Measurements from ENCODE around the gene FOXC2.

The FOXC2 gene

DNA sequence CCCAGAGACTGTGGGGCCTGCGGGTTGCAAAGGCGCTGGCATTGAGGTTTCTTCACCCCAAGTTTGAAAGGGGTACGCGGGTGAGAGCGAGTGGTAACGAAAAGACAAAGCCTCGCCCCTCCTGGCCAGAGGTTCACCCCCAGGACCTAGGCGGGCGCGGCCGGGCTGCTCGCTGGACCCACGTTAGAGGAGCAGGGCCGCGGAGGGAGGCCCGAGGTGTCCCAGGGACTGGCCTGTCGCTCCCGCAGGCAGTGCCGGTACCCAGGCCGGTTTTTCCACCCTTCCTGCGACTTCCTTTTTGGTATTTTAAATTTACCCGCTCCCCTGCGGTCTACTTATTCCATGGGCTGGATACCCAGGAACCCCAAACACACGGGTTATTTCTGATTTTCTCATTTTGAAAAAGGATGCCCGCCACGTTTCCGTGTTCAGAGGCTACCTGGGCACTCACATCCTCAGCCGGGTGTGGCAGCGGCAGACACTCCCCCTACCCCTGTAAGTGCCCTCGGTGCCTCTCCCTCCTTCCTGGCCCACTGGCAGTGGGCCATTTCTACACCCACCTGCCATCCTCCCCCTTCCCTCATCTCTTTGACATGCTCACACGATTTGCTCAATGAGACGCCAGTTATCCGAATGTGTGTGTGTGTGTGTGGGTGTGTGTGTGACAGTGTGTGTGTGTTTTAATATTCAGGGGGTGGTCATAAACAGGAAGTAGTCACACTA lies 10.1 kb downstream of the FOXC2 start (continued):
- TF ChIP-seq ZNF565 (CRISPR knock-in tag; conservative IDR thresholded peaks at IDR 0.05; ENCODE audit: low read depth): no peak

DNA sequence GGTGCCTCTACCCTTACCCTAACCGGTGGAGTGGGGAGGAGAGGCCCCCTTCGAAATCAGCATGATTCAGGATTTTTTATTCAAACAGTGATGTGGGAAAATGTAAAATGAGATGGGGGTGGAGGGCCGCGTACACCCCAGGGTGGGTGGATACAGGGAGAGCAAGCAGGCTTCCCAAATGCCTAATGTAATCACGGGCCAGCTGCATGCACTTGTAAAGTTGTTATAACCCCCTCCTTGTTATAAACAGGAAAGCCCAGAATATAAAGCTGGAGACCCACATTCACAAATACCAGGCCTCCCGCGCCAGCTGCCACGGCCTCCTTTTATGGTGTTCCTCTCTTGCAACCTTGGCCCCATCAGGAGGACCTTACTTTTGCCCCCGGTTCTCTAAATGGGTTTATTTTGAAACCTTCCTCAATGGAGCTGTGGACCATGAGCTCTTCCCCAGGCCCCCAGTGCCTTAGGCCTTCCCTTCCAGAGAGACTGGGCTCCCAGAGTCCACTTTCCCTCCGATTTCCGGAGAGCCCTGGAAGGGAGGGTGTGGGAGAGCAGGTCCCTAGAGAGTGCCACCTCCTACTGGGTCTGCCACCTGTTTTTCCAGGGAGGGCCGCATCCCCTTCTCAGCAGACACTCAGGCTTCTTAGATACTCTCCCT lies 10.8 kb downstream of the FOXC2 start:
- TF ChIP-seq TOX (CRISPR knock-in tag; IDR thresholded peaks at IDR 0.05; ENCODE audit: borderline replicate concordance) (no peak), BACH2 (CRISPR knock-in tag; IDR thresholded peaks at IDR 0.05; ENCODE audit: borderline replicate concordance) (no peak), CSDC2 (CRISPR knock-in tag; IDR thresholded peaks at IDR 0.05) (no peak), GLIS3 (CRISPR knock-in tag; IDR thresholded peaks at IDR 0.05) (no peak), OSR1 (CRISPR knock-in tag; IDR thresholded peaks at IDR 0.05) (no peak), ZNF70 (CRISPR knock-in tag; IDR thresholded peaks at IDR 0.05) (no peak), ZNF8 (CRISPR knock-in tag; IDR thresholded peaks at IDR 0.05) (no peak)
- TF ChIP-seq, protein P1, sequence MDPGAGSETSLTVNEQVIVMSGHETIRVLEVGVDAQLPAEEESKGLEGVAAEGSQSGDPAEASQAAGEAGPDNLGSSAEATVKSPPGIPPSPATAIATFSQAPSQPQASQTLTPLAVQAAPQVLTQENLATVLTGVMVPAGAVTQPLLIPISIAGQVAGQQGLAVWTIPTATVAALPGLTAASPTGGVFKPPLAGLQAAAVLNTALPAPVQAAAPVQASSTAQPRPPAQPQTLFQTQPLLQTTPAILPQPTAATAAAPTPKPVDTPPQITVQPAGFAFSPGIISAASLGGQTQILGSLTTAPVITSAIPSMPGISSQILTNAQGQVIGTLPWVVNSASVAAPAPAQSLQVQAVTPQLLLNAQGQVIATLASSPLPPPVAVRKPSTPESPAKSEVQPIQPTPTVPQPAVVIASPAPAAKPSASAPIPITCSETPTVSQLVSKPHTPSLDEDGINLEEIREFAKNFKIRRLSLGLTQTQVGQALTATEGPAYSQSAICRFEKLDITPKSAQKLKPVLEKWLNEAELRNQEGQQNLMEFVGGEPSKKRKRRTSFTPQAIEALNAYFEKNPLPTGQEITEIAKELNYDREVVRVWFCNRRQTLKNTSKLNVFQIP (CRISPR knock-in tag; IDR thresholded peaks at IDR 0.05; ENCODE audit: borderline replicate concordance, low read depth): no peak
- ATAC-seq: no peak

DNA sequence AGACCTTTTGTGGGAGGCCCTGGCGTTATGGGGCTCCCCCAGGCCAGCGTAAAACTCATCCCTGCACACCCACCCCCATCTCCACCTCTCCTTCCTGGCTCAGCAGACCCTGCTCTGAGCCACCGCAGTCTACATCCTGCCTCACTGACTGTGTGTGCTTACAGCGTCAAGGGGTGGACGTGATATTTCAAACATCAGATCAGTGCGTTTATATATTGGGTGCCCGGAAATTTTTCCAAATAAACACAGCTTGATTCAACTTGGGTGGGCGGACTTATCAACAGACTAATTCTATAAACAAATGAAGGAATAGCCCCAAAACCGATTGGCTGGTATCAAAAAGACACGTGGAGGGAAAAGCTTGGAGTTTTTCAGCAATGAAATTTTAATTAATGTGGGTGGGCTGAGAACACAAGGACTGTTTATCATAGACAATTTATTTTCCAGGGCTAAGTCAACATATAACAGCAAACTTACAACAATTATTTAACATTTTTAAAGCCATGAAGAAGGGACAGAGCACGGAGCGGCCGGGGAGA lies 11.5 kb downstream of the FOXC2 start, which contains the start of gene FOXL1:
TSS of gene FOXL1 (plus strand) at position 489 of the 539 bp plus-strand sequence. CDS start 175 bp downstream, outside the sequence.
- no peak for ATAC-seq
- TF ChIP-seq, protein P2, sequence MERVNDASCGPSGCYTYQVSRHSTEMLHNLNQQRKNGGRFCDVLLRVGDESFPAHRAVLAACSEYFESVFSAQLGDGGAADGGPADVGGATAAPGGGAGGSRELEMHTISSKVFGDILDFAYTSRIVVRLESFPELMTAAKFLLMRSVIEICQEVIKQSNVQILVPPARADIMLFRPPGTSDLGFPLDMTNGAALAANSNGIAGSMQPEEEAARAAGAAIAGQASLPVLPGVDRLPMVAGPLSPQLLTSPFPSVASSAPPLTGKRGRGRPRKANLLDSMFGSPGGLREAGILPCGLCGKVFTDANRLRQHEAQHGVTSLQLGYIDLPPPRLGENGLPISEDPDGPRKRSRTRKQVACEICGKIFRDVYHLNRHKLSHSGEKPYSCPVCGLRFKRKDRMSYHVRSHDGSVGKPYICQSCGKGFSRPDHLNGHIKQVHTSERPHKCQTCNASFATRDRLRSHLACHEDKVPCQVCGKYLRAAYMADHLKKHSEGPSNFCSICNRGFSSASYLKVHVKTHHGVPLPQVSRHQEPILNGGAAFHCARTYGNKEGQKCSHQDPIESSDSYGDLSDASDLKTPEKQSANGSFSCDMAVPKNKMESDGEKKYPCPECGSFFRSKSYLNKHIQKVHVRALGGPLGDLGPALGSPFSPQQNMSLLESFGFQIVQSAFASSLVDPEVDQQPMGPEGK (CRISPR knock-in tag; IDR thresholded peaks at IDR 0.05; ENCODE audit: borderline replicate concordance): no peak
- no peak for TF ChIP-seq CSDC2 (CRISPR knock-in tag; IDR thresholded peaks at IDR 0.05)
- no peak for TF ChIP-seq ZC3H10 (CRISPR knock-in tag; IDR thresholded peaks at IDR 0.05)
- TF ChIP-seq TCF4 (CRISPR knock-in tag; IDR thresholded peaks at IDR 0.05; ENCODE audit: borderline replicate concordance): no peak
- TF ChIP-seq, protein P3, sequence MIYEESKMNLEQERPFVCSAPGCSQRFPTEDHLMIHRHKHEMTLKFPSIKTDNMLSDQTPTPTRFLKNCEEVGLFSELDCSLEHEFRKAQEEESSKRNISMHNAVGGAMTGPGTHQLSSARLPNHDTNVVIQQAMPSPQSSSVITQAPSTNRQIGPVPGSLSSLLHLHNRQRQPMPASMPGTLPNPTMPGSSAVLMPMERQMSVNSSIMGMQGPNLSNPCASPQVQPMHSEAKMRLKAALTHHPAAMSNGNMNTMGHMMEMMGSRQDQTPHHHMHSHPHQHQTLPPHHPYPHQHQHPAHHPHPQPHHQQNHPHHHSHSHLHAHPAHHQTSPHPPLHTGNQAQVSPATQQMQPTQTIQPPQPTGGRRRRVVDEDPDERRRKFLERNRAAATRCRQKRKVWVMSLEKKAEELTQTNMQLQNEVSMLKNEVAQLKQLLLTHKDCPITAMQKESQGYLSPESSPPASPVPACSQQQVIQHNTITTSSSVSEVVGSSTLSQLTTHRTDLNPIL (CRISPR knock-in tag; IDR thresholded peaks at IDR 0.05; ENCODE audit: low read depth): no peak
- no peak for TF ChIP-seq ARNTL (CRISPR knock-in tag; IDR thresholded peaks at IDR 0.05; ENCODE audit: borderline replicate concordance, low read depth)
- TF ChIP-seq SNAI2 (CRISPR knock-in tag; IDR thresholded peaks at IDR 0.05): no peak

DNA sequence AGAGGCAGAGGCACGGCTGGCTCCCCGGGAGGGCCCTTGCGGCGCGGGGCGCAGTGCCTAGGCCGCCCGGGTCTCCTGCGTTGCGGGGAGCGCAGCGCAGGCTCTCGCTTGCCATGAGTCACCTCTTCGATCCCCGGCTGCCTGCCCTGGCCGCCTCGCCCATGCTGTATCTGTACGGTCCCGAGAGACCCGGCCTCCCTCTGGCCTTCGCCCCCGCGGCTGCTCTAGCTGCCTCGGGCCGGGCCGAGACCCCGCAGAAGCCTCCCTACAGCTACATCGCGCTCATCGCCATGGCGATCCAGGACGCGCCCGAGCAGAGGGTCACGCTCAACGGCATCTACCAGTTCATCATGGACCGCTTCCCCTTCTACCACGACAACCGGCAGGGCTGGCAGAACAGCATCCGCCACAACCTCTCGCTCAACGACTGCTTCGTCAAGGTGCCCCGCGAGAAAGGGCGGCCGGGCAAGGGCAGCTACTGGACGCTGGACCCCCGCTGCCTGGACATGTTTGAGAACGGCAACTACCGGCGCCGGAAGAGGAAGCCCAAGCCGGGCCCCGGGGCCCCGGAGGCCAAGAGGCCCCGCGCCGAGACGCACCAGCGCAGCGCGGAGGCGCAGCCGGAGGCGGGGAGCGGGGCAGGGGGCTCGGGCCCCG lies 12.1 kb downstream of the FOXC2 start:
- ATAC-seq: no peak
- no peak for TF ChIP-seq TOX (CRISPR knock-in tag; IDR thresholded peaks at IDR 0.05; ENCODE audit: borderline replicate concordance)
- TF ChIP-seq, protein P4, sequence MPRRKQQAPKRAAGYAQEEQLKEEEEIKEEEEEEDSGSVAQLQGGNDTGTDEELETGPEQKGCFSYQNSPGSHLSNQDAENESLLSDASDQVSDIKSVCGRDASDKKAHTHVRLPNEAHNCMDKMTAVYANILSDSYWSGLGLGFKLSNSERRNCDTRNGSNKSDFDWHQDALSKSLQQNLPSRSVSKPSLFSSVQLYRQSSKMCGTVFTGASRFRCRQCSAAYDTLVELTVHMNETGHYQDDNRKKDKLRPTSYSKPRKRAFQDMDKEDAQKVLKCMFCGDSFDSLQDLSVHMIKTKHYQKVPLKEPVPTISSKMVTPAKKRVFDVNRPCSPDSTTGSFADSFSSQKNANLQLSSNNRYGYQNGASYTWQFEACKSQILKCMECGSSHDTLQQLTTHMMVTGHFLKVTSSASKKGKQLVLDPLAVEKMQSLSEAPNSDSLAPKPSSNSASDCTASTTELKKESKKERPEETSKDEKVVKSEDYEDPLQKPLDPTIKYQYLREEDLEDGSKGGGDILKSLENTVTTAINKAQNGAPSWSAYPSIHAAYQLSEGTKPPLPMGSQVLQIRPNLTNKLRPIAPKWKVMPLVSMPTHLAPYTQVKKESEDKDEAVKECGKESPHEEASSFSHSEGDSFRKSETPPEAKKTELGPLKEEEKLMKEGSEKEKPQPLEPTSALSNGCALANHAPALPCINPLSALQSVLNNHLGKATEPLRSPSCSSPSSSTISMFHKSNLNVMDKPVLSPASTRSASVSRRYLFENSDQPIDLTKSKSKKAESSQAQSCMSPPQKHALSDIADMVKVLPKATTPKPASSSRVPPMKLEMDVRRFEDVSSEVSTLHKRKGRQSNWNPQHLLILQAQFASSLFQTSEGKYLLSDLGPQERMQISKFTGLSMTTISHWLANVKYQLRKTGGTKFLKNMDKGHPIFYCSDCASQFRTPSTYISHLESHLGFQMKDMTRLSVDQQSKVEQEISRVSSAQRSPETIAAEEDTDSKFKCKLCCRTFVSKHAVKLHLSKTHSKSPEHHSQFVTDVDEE (CRISPR knock-in tag; IDR thresholded peaks at IDR 0.05): no peak
- TF ChIP-seq PPARA (CRISPR knock-in tag; IDR thresholded peaks at IDR 0.05; ENCODE audit: borderline replicate concordance): no peak
- TF ChIP-seq RARB (CRISPR knock-in tag; IDR thresholded peaks at IDR 0.05): no peak
- TF ChIP-seq, protein P3 (CRISPR knock-in tag; IDR thresholded peaks at IDR 0.05; ENCODE audit: low read depth): no peak
- TF ChIP-seq, protein P5, sequence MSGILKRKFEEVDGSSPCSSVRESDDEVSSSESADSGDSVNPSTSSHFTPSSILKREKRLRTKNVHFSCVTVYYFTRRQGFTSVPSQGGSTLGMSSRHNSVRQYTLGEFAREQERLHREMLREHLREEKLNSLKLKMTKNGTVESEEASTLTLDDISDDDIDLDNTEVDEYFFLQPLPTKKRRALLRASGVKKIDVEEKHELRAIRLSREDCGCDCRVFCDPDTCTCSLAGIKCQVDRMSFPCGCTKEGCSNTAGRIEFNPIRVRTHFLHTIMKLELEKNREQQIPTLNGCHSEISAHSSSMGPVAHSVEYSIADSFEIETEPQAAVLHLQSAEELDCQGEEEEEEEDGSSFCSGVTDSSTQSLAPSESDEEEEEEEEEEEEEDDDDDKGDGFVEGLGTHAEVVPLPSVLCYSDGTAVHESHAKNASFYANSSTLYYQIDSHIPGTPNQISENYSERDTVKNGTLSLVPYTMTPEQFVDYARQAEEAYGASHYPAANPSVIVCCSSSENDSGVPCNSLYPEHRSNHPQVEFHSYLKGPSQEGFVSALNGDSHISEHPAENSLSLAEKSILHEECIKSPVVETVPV (CRISPR knock-in tag; IDR thresholded peaks at IDR 0.05): no peak
- no peak for TF ChIP-seq ZFP30 (CRISPR knock-in tag; IDR thresholded peaks at IDR 0.05)
- TF ChIP-seq ARNTL (CRISPR knock-in tag; IDR thresholded peaks at IDR 0.05; ENCODE audit: borderline replicate concordance, low read depth): no peak
- TF ChIP-seq ZC3H10 (CRISPR knock-in tag; IDR thresholded peaks at IDR 0.05): no peak
- TF ChIP-seq ZNF70 (CRISPR knock-in tag; IDR thresholded peaks at IDR 0.05): no peak
- TF ChIP-seq GLIS3 (CRISPR knock-in tag; IDR thresholded peaks at IDR 0.05): no peak
- TF ChIP-seq, protein P1 (CRISPR knock-in tag; IDR thresholded peaks at IDR 0.05; ENCODE audit: borderline replicate concordance, low read depth): no peak
- TF ChIP-seq ESRRG (CRISPR knock-in tag; IDR thresholded peaks at IDR 0.05): no peak
- TF ChIP-seq ZNF8 (CRISPR knock-in tag; IDR thresholded peaks at IDR 0.05): no peak
